Vagina (tissue), 2 donors: ENCODE results near the gene DNPH1.

Experiments
- POLR2A ChIP-seq, 2 donors: fragments of 450-650 bp; IDR thresholded peaks; one replicate each; pipeline ENCODE4 v1.6.1; 2017; ENCODE audit warnings: antibody characterized with exemption in 2 of 2, mild to moderate bottlenecking in 2 of 2, moderate library complexity in 2 of 2
- TF ChIP-seq, protein P1 (sequence below), 3 experiments: fragments of 450-650 bp in 2 of 3; fragments of 200-600 bp in 1 of 3; sonication (generic) in 1 of 3; IDR thresholded peaks; one replicate each; pipeline ENCODE4 v1.5.1; 2017 to 2019; ENCODE audit warnings: antibody characterized with exemption in 3 of 3, mild to moderate bottlenecking in 2 of 3, moderate library complexity in 2 of 3

- TF ChIP-seq, protein P1, sequence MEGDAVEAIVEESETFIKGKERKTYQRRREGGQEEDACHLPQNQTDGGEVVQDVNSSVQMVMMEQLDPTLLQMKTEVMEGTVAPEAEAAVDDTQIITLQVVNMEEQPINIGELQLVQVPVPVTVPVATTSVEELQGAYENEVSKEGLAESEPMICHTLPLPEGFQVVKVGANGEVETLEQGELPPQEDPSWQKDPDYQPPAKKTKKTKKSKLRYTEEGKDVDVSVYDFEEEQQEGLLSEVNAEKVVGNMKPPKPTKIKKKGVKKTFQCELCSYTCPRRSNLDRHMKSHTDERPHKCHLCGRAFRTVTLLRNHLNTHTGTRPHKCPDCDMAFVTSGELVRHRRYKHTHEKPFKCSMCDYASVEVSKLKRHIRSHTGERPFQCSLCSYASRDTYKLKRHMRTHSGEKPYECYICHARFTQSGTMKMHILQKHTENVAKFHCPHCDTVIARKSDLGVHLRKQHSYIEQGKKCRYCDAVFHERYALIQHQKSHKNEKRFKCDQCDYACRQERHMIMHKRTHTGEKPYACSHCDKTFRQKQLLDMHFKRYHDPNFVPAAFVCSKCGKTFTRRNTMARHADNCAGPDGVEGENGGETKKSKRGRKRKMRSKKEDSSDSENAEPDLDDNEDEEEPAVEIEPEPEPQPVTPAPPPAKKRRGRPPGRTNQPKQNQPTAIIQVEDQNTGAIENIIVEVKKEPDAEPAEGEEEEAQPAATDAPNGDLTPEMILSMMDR (IDR thresholded peaks at IDR 0.05) = no peak
- TF ChIP-seq POLR2A (IDR thresholded peaks at IDR 0.05) = no peak
These were observed 11.7 kb upstream of the DNPH1 start for GRCh38 chr6:43240950-43241349.
